H1 (cell line): ENCODE results near the gene ENTPD6. TPM values are rescaled to one million over a fixed set of nuclear protein-coding genes. Genes with fewer than 3 reads are reported as not detected.

Experiments used
- CTCF ChIA-PET: fragments of 300-600 bp; sonication (Branson Sonifier 250); formaldehyde crosslinking; loops from one replicate; lab custom pipeline; 2021; ENCODE audit not compliant: partially characterized antibody; lab: Charles Lee
- POLR2A ChIA-PET: fragments of 300-600 bp; sonication (Branson Sonifier 250); formaldehyde crosslinking; loops from one replicate; lab custom pipeline; 2021; ENCODE audit warnings: inconsistent platforms; ENCODE audit not compliant: partially characterized antibody; lab: Charles Lee
- DNase-seq, 2 experiments: peaks; one replicate each; pipeline versions ENCODE4 v3.0.0 to v3.0.0-alpha.2; 2010 to 2022; ENCODE audit warnings: low spot score in 2 of 2, low read depth in 1 of 2, mixed read lengths in 1 of 2
- FAIRE-seq: peaks from 2 replicates; lab custom pipeline; 2011; peaks lifted over from hg19 to GRCh38; lab: Jason Lieb, UNC
- H2AFZ ChIP-seq: 2 replicates; pipeline ENCODE4 v1.8.1; 2012; ENCODE audit warnings: low read length, inconsistent platforms
- H2AK5ac ChIP-seq: 2 replicates; pipeline ENCODE4 v1.6.1; 2013; ENCODE audit warnings: low read depth, low read length
- H2BK120ac ChIP-seq: replicated peaks from 2 replicates; pipeline ENCODE3; 2013; ENCODE audit warnings: low read depth, low read length, inconsistent platforms
- H2BK12ac ChIP-seq: 2 replicates; pipeline ENCODE4 v1.6.1; 2013; ENCODE audit warnings: low read depth, low read length
- H2BK15ac ChIP-seq: 2 replicates; pipeline ENCODE4 v1.6.1; 2013; ENCODE audit warnings: low read length
- H2BK20ac ChIP-seq: 2 replicates; pipeline ENCODE4 v1.6.1; 2013; ENCODE audit warnings: low read length
- H2BK5ac ChIP-seq: 2 replicates; pipeline ENCODE4 v1.6.1; 2013; ENCODE audit warnings: low read depth, low read length
- H3K14ac ChIP-seq: 2 replicates; pipeline ENCODE4 v1.6.1; 2013; ENCODE audit warnings: inconsistent platforms; ENCODE audit not compliant: insufficient read length
- H3K18ac ChIP-seq: 2 replicates; pipeline ENCODE4 v1.6.1; 2013; ENCODE audit warnings: low read length; ENCODE audit errors: extremely low read depth
- H3K23ac ChIP-seq: 2 replicates; pipeline ENCODE4 v1.6.1; 2013; ENCODE audit warnings: inconsistent platforms; ENCODE audit not compliant: insufficient read length
- H3K23me2 ChIP-seq: 2 replicates; pipeline ENCODE4 v1.6.1; 2013; ENCODE audit warnings: low read depth, low read length
- H3K27ac ChIP-seq: 2 replicates; pipeline ENCODE4 v1.6.1; 2011; ENCODE audit warnings: low read depth, low read length, inconsistent platforms
- H3K27me3 ChIP-seq, 4 experiments: replicated peaks in 1 of 4; 1 replicate in 1 of 4; 2 replicates in 3 of 4; pipeline versions ENCODE4 v1.6.1 to v1.8.1; 2011 to 2013; ENCODE audit warnings: low read length in 3 of 4, mild to moderate bottlenecking in 3 of 4, inconsistent platforms in 2 of 4, mixed read lengths in 2 of 4, moderate library complexity in 1 of 4; ENCODE audit not compliant: control insufficient read depth in 3 of 4, insufficient read depth in 3 of 4; ENCODE audit errors: extremely low read depth in 1 of 4
- H3K36me3 ChIP-seq, 4 experiments: 2 replicates each; pipeline versions ENCODE4 v1.6.1 to v1.8.1; 2011 to 2013; ENCODE audit warnings: mild to moderate bottlenecking in 4 of 4, low read length in 3 of 4, moderate library complexity in 2 of 4, control low read depth in 1 of 4, inconsistent platforms in 1 of 4; ENCODE audit not compliant: insufficient read depth in 4 of 4, control insufficient read depth in 2 of 4
- H3K4ac ChIP-seq: replicated peaks from 2 replicates; pipeline ENCODE3; 2013; ENCODE audit warnings: low read length, low read depth, mixed read lengths, inconsistent platforms; ENCODE audit not compliant: insufficient read length
- H3K4me1 ChIP-seq, 4 experiments: replicated peaks in 1 of 4; 1 replicate in 1 of 4; 2 replicates in 3 of 4; pipeline versions ENCODE4 v1.6.1 to v1.8.1; 2011 to 2013; ENCODE audit warnings: low read length in 3 of 4, inconsistent platforms in 2 of 4, mixed read lengths in 1 of 4; ENCODE audit not compliant: insufficient read depth in 4 of 4, control insufficient read depth in 3 of 4
- H3K4me2 ChIP-seq, 2 experiments: 2 replicates each; pipeline versions ENCODE4 v1.6.1 to v1.8.1; 2011 to 2013; ENCODE audit warnings: low read depth in 2 of 2, low read length in 2 of 2, control low read depth in 1 of 2, inconsistent platforms in 1 of 2, mild to moderate bottlenecking in 1 of 2; ENCODE audit not compliant: insufficient read depth in 1 of 2
- H3K4me3 ChIP-seq, 4 experiments: fragments of 200-600, 300-600 bp in 1 of 4; sonication (generic), shearing (Covaris generic), sonication (Bioruptor Twin) in 1 of 4; 2 replicates each; pipeline versions ENCODE4 v1.5.1 to v1.8.1; 2011 to 2016; ENCODE audit warnings: low read length in 4 of 4, low read depth in 3 of 4, control low read depth in 2 of 4, inconsistent platforms in 2 of 4, mild to moderate bottlenecking in 2 of 4, mixed read lengths in 1 of 4, moderate library complexity in 1 of 4; ENCODE audit not compliant: insufficient read depth in 2 of 4; ENCODE audit errors: extremely low read depth in 1 of 4
- H3K56ac ChIP-seq: replicated peaks from 2 replicates; pipeline ENCODE3; 2013; ENCODE audit warnings: low read depth, mild to moderate bottlenecking, mixed read lengths, low read length, inconsistent platforms; ENCODE audit not compliant: insufficient read length
- H3K79me1 ChIP-seq: 2 replicates; pipeline ENCODE4 v1.6.1; 2013; ENCODE audit warnings: low read depth, low read length, control low read depth
- H3K79me2 ChIP-seq, 2 experiments: 2 replicates each; pipeline versions ENCODE4 v1.6.1 to v1.8.1; 2012 to 2013; ENCODE audit warnings: low read length in 2 of 2, mild to moderate bottlenecking in 2 of 2, inconsistent platforms in 1 of 2; ENCODE audit not compliant: insufficient read depth in 2 of 2, control insufficient read depth in 1 of 2
- H3K9ac ChIP-seq, 4 experiments: replicated peaks in 1 of 4; 1 replicate in 1 of 4; 2 replicates in 3 of 4; pipeline versions ENCODE4 v1.6.1 to v1.8.1; 2011 to 2013; ENCODE audit warnings: low read depth in 3 of 4, low read length in 3 of 4, control low read depth in 2 of 4, mild to moderate bottlenecking in 2 of 4, moderate library complexity in 2 of 4, inconsistent platforms in 1 of 4; ENCODE audit errors: extremely low read depth in 1 of 4
- H3K9me3 ChIP-seq, 2 experiments: 2 replicates each; pipeline versions ENCODE4 v1.6.1 to v1.8.1; 2012 to 2013; ENCODE audit warnings: mild to moderate bottlenecking in 2 of 2, moderate library complexity in 2 of 2, control low read depth in 1 of 2, inconsistent platforms in 1 of 2, low read depth in 1 of 2, low read length in 1 of 2, mixed read lengths in 1 of 2; ENCODE audit not compliant: insufficient read depth in 2 of 2
- H4K20me1 ChIP-seq, 2 experiments: replicated peaks in 1 of 2; 2 replicates each; pipeline versions ENCODE3 to v1.8.1; 2011 to 2013; ENCODE audit warnings: inconsistent platforms in 2 of 2, low read length in 2 of 2, mild to moderate bottlenecking in 1 of 2; ENCODE audit not compliant: insufficient read depth in 2 of 2, control insufficient read depth in 1 of 2
- H4K5ac ChIP-seq: 2 replicates; pipeline ENCODE4 v1.6.1; 2013; ENCODE audit warnings: low read length, low read depth, mixed read lengths, inconsistent platforms; ENCODE audit not compliant: insufficient read length
- H4K8ac ChIP-seq: 2 replicates; pipeline ENCODE4 v1.8.0; 2013; ENCODE audit warnings: mild to moderate bottlenecking, moderate library complexity, low read length, inconsistent platforms; ENCODE audit not compliant: insufficient read depth; ENCODE audit errors: extremely low read depth
- H4K91ac ChIP-seq: replicated peaks from 2 replicates; pipeline ENCODE3; 2013; ENCODE audit warnings: low read length, mixed read lengths, inconsistent platforms; ENCODE audit not compliant: insufficient read length
- ASH2L ChIP-seq: fragments of 200-600, 300-600 bp; sonication (generic); IDR thresholded peaks from one replicate; pipeline ENCODE4 v1.7.1; 2017; ENCODE audit warnings: low read length
- CTCF ChIP-seq, 3 experiments: IDR thresholded peaks; 1 replicate in 2 of 3; 2 replicates in 1 of 3; pipeline versions ENCODE4 v1.5.1 to v1.6.1; 2011; ENCODE audit warnings: low read length in 3 of 3, mild to moderate bottlenecking in 3 of 3, inconsistent platforms in 2 of 3, low read depth in 1 of 3, moderate library complexity in 1 of 3; ENCODE audit not compliant: insufficient read depth in 1 of 3; ENCODE audit errors: control extremely low read depth in 1 of 3
- NANOG ChIP-seq: IDR thresholded peaks from 2 replicates; pipeline ENCODE4 v1.6.1; 2011; ENCODE audit warnings: low read length, low read depth, mild to moderate bottlenecking, inconsistent platforms; ENCODE audit not compliant: insufficient read depth, poor library complexity, severe bottlenecking
- RAD21 ChIP-seq, 2 experiments: IDR thresholded peaks in 1 of 2; conservative IDR thresholded peaks in 1 of 2; 2 replicates each; pipeline ENCODE4 v1.6.1; 2011; ENCODE audit warnings: low read depth in 2 of 2, low read length in 2 of 2, improper control_type of control experiment in 1 of 2, inconsistent platforms in 1 of 2, mild to moderate bottlenecking in 1 of 2, moderate library complexity in 1 of 2
- SAP30 ChIP-seq: fragments of 300-600 bp; sonication (generic); IDR thresholded peaks from 2 replicates; pipeline ENCODE4 v1.7.1; 2012; ENCODE audit warnings: low read length, moderate library complexity, mild to moderate bottlenecking, inconsistent platforms; ENCODE audit not compliant: insufficient read depth, insufficient replicate concordance
- SRF ChIP-seq: IDR thresholded peaks from 2 replicates; pipeline ENCODE4 v1.6.1; 2011; ENCODE audit warnings: mild to moderate bottlenecking, low read depth, low read length, moderate library complexity
- TCF12 ChIP-seq: IDR thresholded peaks from 2 replicates; pipeline ENCODE4 v1.6.1; 2011; ENCODE audit warnings: low read depth, mild to moderate bottlenecking, low read length
- WGBS, 2 experiments: shearing (Covaris generic) in 1 of 2; methylation state at CpG; one replicate each; pipeline versions ENCODE4 v1.1.6 to v1.1.7; 2013 to 2015; ENCODE audit warnings: low lambda C conversion rate in 2 of 2, mixed read lengths in 2 of 2, inconsistent platforms in 1 of 2, low coverage in 1 of 2, missing lambda C conversion rate in 1 of 2; ENCODE audit not compliant: insufficient replicate concordance in 2 of 2, insufficient coverage in 1 of 2, insufficient read length in 1 of 2; ENCODE audit errors: extremely low coverage in 1 of 2, missing lambda C conversion rate in 1 of 2; 5-methylcytosine and 5-hydroxymethylcytosine counted together
- polyA plus RNA-seq, 7 experiments: library from polyadenylated mRNA; depleted of rRNA in 3 of 7; stranded (reverse) in 5 of 7; unstranded in 2 of 7; fragments of >200 nt in 5 of 7; fragments of 200-250 nt in 2 of 7; gene quantifications; 1 replicate in 5 of 7; 2 replicates in 1 of 7; 4 replicates in 1 of 7; pipeline versions ENCODE4 v1.2.1 to v1.2.3, GENCODE V29; 2011 to 2013; ENCODE audit warnings: missing spikeins in 2 of 7, mixed read lengths in 2 of 7
- total RNA-seq: library from RNA; stranded (reverse); fragmentation: NEBNext Ultra II Directional; extraction: Animal tissue kit (Norgen Biotek cat#: 25700); gene quantifications from 2 replicates; pipeline ENCODE4 v1.2.1, GENCODE V29; 2021

The ENTPD6 gene
- total and polyA plus RNA-seq, 2 of the 8 experiments (the other 6 are each of a cell fraction or from before 2014, with no cell fraction given), result 47.8 to 57.3 TPM

- H3K79me2 ChIP-seq, result no peaks in the 10 kb centered on the region
- no peak overlapping the region for H2BK12ac ChIP-seq
- no peak overlapping the region for H3K18ac ChIP-seq
- no peak overlapping the region for H3K9ac ChIP-seq
- H2BK5ac ChIP-seq, result no peak overlapping the region
- H3K79me1 ChIP-seq, result peaks cover 2% of the 10 kb centered on the region
- no peak overlapping the region for H2AK5ac ChIP-seq
- no peaks in the 10 kb centered on the region for H3K9me3 ChIP-seq
- H3K23ac ChIP-seq, result no peak overlapping the region
- H4K8ac ChIP-seq, result no peak overlapping the region
- CTCF ChIA-PET, result interaction anchor here (0.9 to 2.1 kb wide), 5 partner anchors 8 to 278 kb away, joined by 3 to 6 read pairs (median 4); no protein-coding TSS in a partner anchor
- H2BK15ac ChIP-seq, result no peak overlapping the region
- H3K4ac ChIP-seq, result no peak overlapping the region
- 84% methylated on average over 19 of the region's 19 CpGs; no CpG with 5 or more reads in 1 of the 2 experiments for WGBS, 2 experiments
- H4K20me1 ChIP-seq, result peaks cover 3 to 4% of the 10 kb centered on the region in 2 experiments
- H3K23me2 ChIP-seq, result no peaks in the 10 kb centered on the region
- FAIRE-seq, result no peak
- H3K4me3 ChIP-seq, result no peak overlapping the region
- H3K4me1 ChIP-seq, result no peaks in the 10 kb centered on the region; a peak in 2 of 7 replicates
- no peak overlapping the region for H3K4me2 ChIP-seq
- no peak overlapping the region for H3K27ac ChIP-seq
- no peak overlapping the region for H4K5ac ChIP-seq
- no peak overlapping the region for H3K56ac ChIP-seq
- no peak overlapping the region for H2AFZ ChIP-seq
- peak in 1 of 2 experiments; percentile 32 for DNase-seq
- H3K36me3 ChIP-seq, result peaks cover 7 to 27% (median 15%) of the 10 kb centered on the region in 4 experiments; a peak in 7 of 8 replicates
- POLR2A ChIA-PET, result interaction anchor here (0.7 to 1.3 kb wide), 2 partner anchors 16 to 24 kb away, joined by 3 read pairs; partner anchors contain the start of gene PYGB
- H2BK20ac ChIP-seq, result no peak overlapping the region
- H2BK120ac ChIP-seq, result no peak overlapping the region
- no peak overlapping the region for H3K14ac ChIP-seq
- H3K27me3 ChIP-seq, result no peaks in the 10 kb centered on the region
- no peak overlapping the region for H4K91ac ChIP-seq
- no peak for TF ChIP-seq NANOG
- TF ChIP-seq SRF, result no peak
- no peak for TF ChIP-seq SAP30
- TF ChIP-seq RAD21 (IDR thresholded peaks at IDR 0.05 in 1 of 2, conservative IDR thresholded peaks at IDR 0.05 in 1 of 2; ENCODE audit: low read depth in 2 of 2, low read length in 2 of 2), result no peak
- TF ChIP-seq TCF12, result no peak
- TF ChIP-seq CTCF (IDR thresholded peaks at IDR 0.05; ENCODE audit: control extremely low read depth in 1 of 3, insufficient read depth in 1 of 3, low read depth in 1 of 3, low read length in 3 of 3), result no peak
- TF ChIP-seq ASH2L, result no peak
Measured at GRCh38 chr20:25272223-25273000, 76.9 kb downstream of the ENTPD6 start.
